ENCODE measurements around the gene KCNJ11. TPM values are rescaled to one million over a fixed set of nuclear protein-coding genes. Genes with fewer than 3 reads are reported as not detected.

The KCNJ11 gene
- total and polyA plus RNA-seq, 11 donors: 11.5 to 32.4 (median 17.6) TPM

DNA sequence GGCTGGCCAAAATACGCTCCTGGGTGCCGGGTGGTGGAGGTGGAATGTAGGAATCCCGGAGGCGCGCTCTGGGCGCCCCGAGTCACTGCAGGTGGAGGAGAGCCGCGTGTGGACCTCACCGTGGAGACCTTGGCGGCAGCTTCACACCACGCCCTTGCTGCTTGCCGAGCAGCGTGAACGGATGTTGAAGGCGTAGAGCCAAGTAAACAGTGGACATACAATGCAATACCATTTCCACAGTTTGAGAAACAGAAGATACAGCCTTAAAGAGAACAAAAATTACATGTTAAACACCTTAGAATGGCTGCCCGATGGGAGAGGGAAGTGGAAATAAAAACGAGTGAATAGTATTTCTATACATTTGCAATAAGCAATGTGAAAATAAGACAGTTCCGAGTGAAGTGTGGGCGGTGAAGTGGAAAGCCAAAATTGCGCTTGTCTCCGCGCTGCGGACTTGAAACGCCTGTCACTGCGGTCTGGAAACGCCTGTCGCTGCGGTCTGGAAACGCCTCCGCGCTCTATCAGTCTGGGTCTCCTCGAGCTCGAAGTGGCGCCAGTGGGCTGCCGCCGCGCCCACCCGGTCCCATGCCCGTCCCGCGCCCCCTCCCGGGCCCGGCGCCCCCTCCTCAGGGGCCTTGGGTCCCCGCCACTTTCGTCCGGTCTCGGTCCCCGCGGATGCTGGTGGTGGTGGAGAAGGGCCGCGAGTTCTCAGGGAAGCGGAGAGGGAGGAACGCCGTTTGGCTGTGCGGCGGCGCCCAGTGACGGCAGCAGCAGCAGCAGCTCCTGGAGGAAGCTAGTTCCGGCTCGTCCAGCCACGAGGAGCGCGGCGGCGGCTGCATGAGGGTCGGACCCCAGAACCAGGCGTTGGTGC is 35.3 kb downstream of the KCNJ11 start:
- H3K4me3 ChIP-seq: peak overlapping the region; percentile 46 to 79 (median 70)
- peak overlapping the region; percentile 67 to 90 (median 80) for H3K27ac ChIP-seq
- H3K27me3 ChIP-seq: no peaks in the 10 kb centered on the region
- intact Hi-C loops (cut with DNase I): loop anchor here in 3 of 10 donors (5.0 to 10.0 kb wide), 4 partner anchors 76 to 146 kb away; partner anchors contain the start of genes NUCB2 (in 1 of the 3) and PIK3C2A (in 1 of the 3)
- H3K4me1 ChIP-seq: peaks cover 0 to 34% (median 13%) of the 10 kb centered on the region in 12 donors
- ATAC-seq: peak; percentile 83 to 88 (median 86)
- peak in 2 of 12 donors; percentile 4 to 37 for TF ChIP-seq CTCF (IDR thresholded peaks at IDR 0.05)
- no peak for TF ChIP-seq POLR2A (IDR thresholded peaks at IDR 0.05)
- peak; percentile 72 to 85 (median 82) for DNase-seq
- 0 to 1% (median 0%) methylated on average over 53 to 69 of the region's 69 CpGs for WGBS, 4 donors
- H3K9me3 ChIP-seq: no peaks in the 10 kb centered on the region
- peaks cover 0 to 3% (median 0%) of the 10 kb centered on the region in 9 donors for H3K36me3 ChIP-seq

GRCh38 chr11:17351510-17352176 is 36.8 kb downstream of the KCNJ11 start, which contains the start of gene NCR3LG1:
TSS of gene NCR3LG1 (plus strand) at chr11:17351800. CDS start at chr11:17351970, 170 bp downstream.
- no peak for TF ChIP-seq POLR2A (IDR thresholded peaks at IDR 0.05)
- no peak for TF ChIP-seq CTCF (IDR thresholded peaks at IDR 0.05)
- Histone ChIP-seq H3K4me1 (peaks cover 0 to 34% (median 13%) of the 10 kb centered on the region in 12 donors), H3K27ac (peak within 1 kb of the TSS in 6 of 12 donors; percentile 41 to 87 (median 66)), H3K27me3 (no peaks in the 10 kb centered on the region), H3K4me3 (peak within 1 kb of the TSS; percentile 46 to 79 (median 70)), H3K36me3 (no peaks in the 10 kb centered on the region), H3K9me3 (no peaks in the 10 kb centered on the region)
- DNase-seq (peak; percentile 44 to 72 (median 50)), ATAC-seq (peak in 3 of 4 donors; percentile 50 to 65 (median 58))
- intact Hi-C loops (cut with DNase I): loop anchor here in 3 of 10 donors (2.0 to 10.0 kb wide), 5 partner anchors 74 to 144 kb away; partner anchors contain the start of genes NUCB2 (in 2 of the 3) and PIK3C2A (in 1 of the 3)
- WGBS, 4 donors: 1 to 3% (median 1%) methylated on average over 50 to 61 of the region's 61 CpGs

DNA sequence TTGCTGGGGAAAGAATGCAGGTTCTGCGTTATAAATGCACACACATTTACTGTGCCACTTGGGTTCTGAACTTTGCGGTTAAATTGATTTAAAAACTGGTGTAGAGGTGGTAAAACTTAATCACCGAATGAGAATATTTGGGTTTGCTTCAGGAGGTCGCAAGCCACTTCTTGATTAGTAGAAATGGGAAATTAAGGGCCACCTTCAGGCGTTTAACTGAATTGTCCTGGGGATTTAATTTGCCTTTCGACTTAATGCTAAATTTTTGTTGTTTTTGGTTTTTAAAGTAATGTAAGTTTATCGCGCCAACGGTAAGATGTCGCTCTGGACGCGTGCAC is 37.3 kb downstream of the KCNJ11 start:
- H3K27ac ChIP-seq: peak overlapping the region in 3 of 12 donors; percentile 41 to 62 (median 43)
- TF ChIP-seq POLR2A (IDR thresholded peaks at IDR 0.05) (no peak), CTCF (IDR thresholded peaks at IDR 0.05) (peak in 2 of 12 donors; percentile 10 to 21)
- H3K9me3 ChIP-seq: no peaks in the 10 kb centered on the region
- 27 to 34% (median 28%) methylated on average over 12 of the region's 12 CpGs for WGBS, 4 donors
- H3K36me3 ChIP-seq: no peaks in the 10 kb centered on the region
- DNase-seq: no peak
- no peaks in the 10 kb centered on the region for H3K27me3 ChIP-seq
- H3K4me3 ChIP-seq: peak overlapping the region in 11 of 12 donors; percentile 56 to 79 (median 71)
- peaks cover 0 to 34% (median 13%) of the 10 kb centered on the region in 12 donors for H3K4me1 ChIP-seq
- no peak for ATAC-seq
- intact Hi-C loops (cut with DNase I): loop anchor here in 3 of 10 donors (2.0 to 10.0 kb wide), 5 partner anchors 74 to 144 kb away; partner anchors contain the start of genes NUCB2 (in 2 of the 3) and PIK3C2A (in 1 of the 3)
